ENCODE data around the gene DDX24. TPM values are rescaled to one million over a fixed set of nuclear protein-coding genes. Genes with fewer than 3 reads are reported as not detected.

Gene DDX24
- total RNA-seq, 4 donors from 2014 or later = 66.2 to 210 (median 72.5) TPM

DNA sequence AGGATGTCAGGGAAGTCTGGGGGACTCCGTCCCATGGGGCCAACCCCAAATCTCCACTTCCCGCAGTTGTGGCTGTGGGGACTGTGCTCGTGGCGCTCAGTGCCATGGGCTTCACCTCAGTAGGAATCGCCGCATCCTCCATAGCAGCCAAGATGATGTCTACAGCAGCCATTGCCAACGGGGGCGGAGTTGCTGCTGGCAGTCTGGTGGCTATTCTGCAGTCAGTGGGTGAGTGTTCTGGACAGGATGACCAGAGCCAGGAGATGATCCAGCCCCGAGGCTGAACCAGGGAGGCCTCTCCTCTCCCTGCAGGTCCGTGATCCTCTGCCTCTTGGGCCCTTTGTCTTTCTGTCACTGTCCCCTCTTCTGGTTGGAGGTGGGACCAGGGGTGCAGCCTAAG, 20.7 kb upstream of the DDX24 start:
- DNase-seq = no peak
- Histone ChIP-seq H3K36me3 (peaks cover 0 to 5% (median 0%) of the 10 kb centered on the region in 3 donors), H3K4me3 (no peak overlapping the region), H3K27ac (no peak overlapping the region), H3K27me3 (no peaks in the 10 kb centered on the region), H3K4me1 (no peaks in the 10 kb centered on the region), H3K9me3 (no peaks in the 10 kb centered on the region)
- TF ChIP-seq POLR2A (IDR thresholded peaks at IDR 0.05) = no peak
- TF ChIP-seq, protein P1, sequence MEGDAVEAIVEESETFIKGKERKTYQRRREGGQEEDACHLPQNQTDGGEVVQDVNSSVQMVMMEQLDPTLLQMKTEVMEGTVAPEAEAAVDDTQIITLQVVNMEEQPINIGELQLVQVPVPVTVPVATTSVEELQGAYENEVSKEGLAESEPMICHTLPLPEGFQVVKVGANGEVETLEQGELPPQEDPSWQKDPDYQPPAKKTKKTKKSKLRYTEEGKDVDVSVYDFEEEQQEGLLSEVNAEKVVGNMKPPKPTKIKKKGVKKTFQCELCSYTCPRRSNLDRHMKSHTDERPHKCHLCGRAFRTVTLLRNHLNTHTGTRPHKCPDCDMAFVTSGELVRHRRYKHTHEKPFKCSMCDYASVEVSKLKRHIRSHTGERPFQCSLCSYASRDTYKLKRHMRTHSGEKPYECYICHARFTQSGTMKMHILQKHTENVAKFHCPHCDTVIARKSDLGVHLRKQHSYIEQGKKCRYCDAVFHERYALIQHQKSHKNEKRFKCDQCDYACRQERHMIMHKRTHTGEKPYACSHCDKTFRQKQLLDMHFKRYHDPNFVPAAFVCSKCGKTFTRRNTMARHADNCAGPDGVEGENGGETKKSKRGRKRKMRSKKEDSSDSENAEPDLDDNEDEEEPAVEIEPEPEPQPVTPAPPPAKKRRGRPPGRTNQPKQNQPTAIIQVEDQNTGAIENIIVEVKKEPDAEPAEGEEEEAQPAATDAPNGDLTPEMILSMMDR (IDR thresholded peaks at IDR 0.05) = no peak

DNA sequence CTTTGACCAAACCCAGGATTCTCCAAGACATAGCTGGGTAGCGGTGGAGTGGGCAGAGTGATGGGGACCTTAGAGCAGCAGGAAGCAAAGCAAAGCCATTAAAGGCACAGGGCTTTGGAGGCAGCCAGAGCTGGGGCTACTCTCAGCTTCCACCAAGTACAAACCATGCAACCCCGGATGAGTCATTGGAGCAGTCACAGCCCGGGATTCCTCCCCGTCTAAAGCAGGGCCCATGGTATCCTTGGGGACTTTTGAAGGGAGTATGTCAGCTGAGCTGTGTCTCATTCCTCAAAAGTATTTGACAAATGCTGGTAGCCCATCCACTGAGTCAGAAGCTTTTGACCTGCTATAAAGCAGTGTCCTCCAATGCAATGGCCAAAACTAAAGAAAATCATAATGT, 19.8 kb upstream of the DDX24 start:
- TF ChIP-seq POLR2A (IDR thresholded peaks at IDR 0.05) = no peak
- TF ChIP-seq, protein P1 (IDR thresholded peaks at IDR 0.05) = no peak

GRCh38 chr14:94099006-94099405, 18.0 kb upstream of the DDX24 start:
- DNase-seq = no peak
- Histone ChIP-seq H3K27me3 (no peaks in the 10 kb centered on the region), H3K36me3 (peaks cover 0 to 6% (median 0%) of the 10 kb centered on the region in 3 donors), H3K4me3 (no peak overlapping the region), H3K4me1 (no peaks in the 10 kb centered on the region), H3K27ac (no peak overlapping the region), H3K9me3 (no peaks in the 10 kb centered on the region)
- TF ChIP-seq, protein P1 (IDR thresholded peaks at IDR 0.05) = no peak
- no peak for TF ChIP-seq POLR2A (IDR thresholded peaks at IDR 0.05)

More for the DNA sequence above, 19.8 kb upstream of the DDX24 start:
- no peaks in the 10 kb centered on the region for H3K9me3 ChIP-seq
- peaks cover 0 to 6% (median 0%) of the 10 kb centered on the region in 3 donors for H3K36me3 ChIP-seq
- no peaks in the 10 kb centered on the region for H3K4me1 ChIP-seq
- H3K27ac ChIP-seq = no peak overlapping the region
- H3K27me3 ChIP-seq = no peaks in the 10 kb centered on the region
- no peak overlapping the region for H3K4me3 ChIP-seq
- DNase-seq = no peak

DNA sequence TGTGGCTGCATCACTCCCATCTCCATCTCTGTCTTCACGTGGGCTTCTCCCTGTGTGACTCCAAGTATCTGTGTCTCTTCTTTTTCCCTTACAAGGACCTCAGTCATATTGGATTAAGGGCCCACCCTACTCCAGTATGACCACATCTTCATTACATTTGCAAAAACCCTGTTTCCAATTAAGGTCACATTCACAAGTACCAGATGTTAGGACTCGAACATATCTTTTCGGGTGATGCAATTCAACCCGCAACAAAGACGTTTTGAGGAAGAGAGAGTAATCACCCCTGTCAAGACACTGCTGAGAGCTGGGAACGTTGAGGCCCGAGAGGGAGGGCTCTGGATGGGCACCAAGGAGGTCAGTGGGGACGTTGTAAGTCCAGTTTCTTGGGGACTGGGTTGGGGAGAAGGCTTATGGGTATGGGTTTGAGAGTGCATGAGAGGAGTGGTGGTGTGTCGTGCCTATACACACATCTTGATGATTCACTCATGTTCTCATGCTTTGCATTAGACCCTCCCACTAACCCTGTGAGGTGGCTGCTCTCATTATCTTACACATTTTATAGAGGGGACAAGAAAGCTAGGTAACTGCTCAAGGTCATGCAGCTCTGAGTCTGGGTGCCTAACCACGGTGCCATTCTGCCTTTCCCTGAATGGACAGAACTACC, 17.5 kb upstream of the DDX24 start:
- no peaks in the 10 kb centered on the region for H3K27me3 ChIP-seq
- TF ChIP-seq, protein P1 (IDR thresholded peaks at IDR 0.05) = no peak
- no peak for TF ChIP-seq POLR2A (IDR thresholded peaks at IDR 0.05)
- DNase-seq = no peak
- peaks cover 0 to 6% (median 0%) of the 10 kb centered on the region in 3 donors for H3K36me3 ChIP-seq
- H3K9me3 ChIP-seq = no peaks in the 10 kb centered on the region
- no peak overlapping the region for H3K4me3 ChIP-seq
- H3K27ac ChIP-seq = no peak overlapping the region
- H3K4me1 ChIP-seq = no peaks in the 10 kb centered on the region

- H3K4me1 ChIP-seq = no peaks in the 10 kb centered on the region
- DNase-seq = no peak
- H3K27me3 ChIP-seq = no peaks in the 10 kb centered on the region
- H3K9me3 ChIP-seq = no peaks in the 10 kb centered on the region
- no peak overlapping the region for H3K4me3 ChIP-seq
- H3K27ac ChIP-seq = no peak overlapping the region
- TF ChIP-seq POLR2A (IDR thresholded peaks at IDR 0.05) = no peak
- TF ChIP-seq, protein P1 (IDR thresholded peaks at IDR 0.05) = no peak
- H3K36me3 ChIP-seq = peaks cover 0 to 6% (median 0%) of the 10 kb centered on the region in 3 donors
Measured at GRCh38 chr14:94097091-94097490, 16.1 kb upstream of the DDX24 start.
